Stimulated activated CD4-positive, alpha-beta T cell treated with anti-CD3 and anti-CD28 coated beads, Interleukin-2, amount 100 ng/mL, for 4 hours (primary cell): ENCODE results near the gene CASP4.
"Not testable (repeated sequence)": the region's sequence is repeated elsewhere in the genome, so short reads cannot be mapped to it uniquely, and the experiment has no call there.

Experiments used
- DNase-seq: peaks from one replicate; pipeline ENCODE4 v3.0.0-alpha.2; 2020; ENCODE audit warnings: low read depth

Gene CASP4

DNA sequence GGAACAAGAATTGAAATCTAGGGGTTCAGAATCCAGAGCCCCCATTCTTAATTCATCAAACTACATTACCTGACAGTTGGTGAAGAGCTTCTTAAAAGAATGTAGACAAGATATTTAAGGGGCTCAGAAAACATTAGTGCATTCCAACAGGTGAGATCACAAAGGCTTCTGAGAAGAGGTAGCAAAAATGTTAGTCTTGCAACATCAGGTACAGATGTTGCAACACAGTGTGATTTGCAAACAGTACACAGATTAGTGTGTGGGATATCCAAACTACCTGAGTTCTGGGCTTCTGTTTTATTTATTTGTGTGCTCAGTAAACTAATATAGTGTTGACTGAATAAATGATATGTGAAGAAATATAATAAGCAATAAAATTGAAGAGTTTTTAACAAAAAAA is 11.8 kb downstream of the CASP4 start:
- DNase-seq, result no peak

DNA sequence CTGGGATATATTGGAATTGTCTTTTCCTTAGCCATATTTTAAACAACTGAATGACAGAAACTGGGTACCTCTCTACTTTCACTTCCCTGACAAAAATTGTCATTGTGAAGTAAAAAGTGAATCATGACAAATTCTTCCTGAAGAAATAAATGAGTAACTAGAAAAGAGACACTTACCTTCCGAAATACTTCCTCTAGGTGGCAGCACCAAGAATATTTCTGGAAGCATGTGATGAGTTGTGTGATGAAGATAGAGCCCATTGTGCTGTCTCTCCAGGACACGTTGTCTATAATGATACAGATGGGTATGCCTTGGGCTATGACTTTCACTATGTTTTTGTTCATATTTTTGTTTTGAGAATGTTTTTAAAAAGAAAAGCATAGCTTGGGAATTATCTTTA is 21.5 kb downstream of the CASP4 start:
- DNase-seq, result peak; percentile 22

DNA sequence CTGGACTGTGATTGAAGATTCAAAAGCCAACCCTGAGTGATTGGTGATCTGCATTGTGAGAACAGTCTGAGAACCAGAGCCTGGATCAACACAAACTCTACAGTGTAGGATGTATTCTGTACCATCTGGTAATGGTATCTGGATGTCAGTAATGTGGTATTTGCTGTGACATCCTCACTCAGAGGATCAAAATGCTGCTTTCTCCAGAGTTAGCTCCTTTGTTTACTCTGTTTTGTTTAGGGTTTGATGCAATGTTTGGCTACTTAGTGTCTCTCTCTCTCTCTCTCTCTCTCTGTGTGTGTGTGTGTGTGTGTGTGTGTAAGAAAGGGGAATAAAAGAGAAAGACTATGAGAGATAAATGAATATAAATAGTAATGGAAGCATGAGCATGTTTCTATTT is 24.3 kb downstream of the CASP4 start:
- DNase-seq, result no peak

DNA sequence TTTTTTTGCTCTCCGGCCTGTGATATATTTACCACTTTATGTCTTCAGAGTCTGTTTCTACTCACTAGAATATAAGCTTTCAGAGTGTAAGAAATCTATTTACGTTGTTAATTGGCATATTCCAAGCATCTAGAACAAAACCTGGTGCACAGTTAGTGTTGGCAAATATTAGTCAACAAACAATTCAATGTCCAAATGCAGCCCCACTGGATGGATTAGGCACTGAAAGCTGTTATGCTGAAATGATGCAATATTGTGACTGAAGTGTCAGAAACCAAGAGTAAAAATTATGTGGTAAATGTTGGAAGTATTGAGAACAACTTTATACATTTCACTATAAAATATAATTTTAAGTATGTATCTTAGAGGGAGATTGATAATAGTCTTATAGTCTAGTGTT is 24.8 kb downstream of the CASP4 start:
- DNase-seq, result no peak

DNA sequence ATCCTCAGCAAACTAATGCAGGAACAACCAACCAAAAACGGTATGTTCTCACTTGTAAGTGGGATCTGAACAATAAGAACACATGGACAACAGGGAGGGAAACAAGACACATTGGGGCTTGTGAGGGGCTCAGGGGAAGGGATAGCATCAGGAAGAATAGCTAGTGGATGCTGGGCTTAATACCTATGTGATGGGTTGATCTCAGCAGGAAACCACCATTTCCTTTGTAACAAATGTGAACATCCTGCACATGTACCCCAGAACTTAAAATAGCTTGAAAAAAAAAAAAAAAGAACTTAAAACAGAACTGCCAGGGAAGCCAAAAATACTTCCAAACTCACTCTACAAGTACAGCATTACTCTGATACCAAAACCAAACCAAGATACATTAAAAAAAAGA is 33.8 kb downstream of the CASP4 start:
- DNase-seq, result no peak

DNA sequence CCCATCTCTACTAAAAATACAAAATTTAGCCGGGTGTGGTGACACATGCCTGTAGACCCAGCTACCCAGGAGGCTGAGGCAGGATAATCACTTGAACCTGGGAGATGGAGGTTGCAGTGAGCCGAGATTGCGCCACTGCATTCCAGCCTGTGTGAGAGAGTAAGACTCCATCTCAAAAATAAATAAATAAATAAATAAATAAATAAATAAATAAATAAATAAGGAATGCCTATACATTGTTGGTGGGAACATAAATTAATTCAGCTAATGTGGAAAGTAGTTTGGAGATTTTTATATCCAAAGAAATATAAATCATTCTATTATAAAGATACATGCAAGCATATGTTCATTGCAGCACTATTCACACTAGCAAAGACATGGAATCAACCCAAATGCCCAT is 34.3 kb downstream of the CASP4 start:
- DNase-seq, result not testable (repeated sequence)

DNA sequence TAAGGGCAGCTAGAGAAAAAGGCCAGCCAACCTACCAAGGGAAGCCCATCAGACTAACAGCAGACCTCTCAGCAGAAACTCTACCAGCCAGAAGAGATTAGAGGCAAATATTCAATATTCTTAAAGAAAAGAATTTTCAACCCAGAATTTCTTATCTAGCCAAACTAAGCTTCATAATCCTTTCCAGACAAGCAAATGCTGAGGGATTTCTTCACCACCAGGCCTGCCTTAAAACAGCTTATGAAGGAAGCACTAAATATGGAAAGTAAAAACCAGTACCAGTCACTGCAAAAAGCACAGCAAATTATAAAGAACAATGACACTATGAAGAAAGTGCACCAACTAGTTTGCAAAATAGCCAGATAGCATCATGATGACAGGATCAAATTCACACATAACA is 39.6 kb downstream of the CASP4 start:
- DNase-seq, result no peak

DNA sequence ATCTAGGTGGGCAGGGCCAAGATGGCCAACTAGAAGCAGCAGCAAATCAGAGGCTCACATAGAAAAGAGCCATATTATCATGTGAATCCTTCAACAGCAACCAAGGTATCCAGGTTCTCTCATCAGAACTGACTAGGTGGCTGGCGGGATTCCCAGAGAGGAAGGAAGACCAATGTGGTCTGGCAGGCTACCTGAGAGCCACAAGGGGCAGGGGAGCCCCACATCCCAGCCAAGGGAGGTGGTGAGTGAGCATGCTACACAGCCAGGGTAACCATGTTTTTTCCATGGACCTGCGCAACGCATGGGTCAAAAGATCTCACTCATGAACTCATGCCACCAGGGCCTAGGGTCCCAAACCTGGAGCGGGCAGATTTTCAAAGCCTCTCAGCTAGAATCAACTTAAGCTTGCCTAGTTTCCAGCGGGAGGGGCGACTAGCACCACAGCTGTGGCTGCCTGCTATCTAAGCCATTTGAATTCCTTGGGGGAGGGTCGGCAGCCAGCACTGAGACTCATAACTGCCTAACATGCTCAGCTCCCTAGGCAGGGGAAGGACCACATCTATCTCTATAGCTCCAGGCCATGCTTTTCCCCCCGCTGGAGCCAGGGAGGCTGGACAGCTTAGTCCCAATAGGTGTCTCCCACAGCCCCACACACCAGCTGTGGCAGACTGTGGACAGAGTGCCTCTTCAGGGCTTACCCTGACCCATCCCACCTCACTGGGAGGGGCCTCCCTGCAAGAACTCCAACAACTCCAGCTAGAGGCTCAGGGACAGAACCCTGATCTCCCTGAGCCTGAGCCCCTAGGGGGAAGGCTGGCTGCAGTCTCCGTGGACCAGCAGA is 41.4 kb downstream of the CASP4 start:
- DNase-seq, result no peak

DNA sequence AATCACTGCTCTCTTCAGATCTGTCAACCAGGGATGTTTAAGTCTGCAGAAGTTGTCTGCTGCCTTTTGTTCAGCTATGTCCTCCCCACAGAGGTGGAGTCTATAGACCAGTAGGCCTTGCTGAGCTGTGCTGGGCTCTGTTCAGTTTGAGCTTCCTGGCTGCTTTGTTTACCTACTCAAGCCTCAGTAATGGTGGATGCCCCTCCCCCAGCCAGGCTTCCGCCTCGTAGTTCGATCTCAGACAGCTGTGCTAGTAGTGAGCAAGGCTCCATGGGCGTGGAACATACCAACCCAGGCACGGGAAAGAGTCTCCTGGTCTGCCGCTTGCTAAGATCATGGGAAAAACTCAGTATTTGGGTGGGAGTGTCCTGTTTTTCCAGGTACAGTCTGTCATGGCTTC is 42.5 kb downstream of the CASP4 start:
- no peak for DNase-seq

DNA sequence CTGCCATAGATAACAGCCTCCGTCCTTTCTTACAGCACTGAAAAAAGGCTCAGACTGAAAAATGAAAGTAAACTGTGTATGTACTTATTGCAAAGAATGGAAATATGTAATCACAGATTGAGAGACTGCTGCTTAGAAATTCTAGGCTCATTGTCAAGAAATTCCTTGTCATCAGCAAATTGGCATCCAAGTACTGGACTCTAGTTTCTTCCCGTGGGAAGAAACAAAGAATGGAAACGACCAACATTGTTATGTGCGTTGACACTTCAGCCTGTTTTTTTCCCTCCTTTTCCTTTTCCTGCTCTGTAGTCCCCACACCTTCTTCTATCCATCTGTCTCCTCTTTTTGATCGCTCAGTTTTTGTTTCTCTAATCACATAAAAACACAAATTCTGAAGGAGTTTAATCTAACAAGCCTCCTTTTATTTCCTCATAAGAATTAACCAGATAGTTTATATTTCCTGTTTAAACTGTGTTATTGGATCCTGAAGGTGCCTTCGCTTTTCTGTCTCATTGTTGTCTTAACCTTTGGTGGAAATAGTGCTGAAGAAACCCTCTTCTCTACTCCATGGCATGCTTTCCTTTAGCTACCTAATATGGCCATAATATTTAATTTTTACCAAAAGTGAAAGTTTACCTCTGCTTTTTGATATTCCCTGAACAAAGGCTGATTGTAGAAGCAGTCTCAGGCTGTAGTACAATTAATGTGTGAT is 50.1 kb downstream of the CASP4 start:
- DNase-seq, result no peak

DNA sequence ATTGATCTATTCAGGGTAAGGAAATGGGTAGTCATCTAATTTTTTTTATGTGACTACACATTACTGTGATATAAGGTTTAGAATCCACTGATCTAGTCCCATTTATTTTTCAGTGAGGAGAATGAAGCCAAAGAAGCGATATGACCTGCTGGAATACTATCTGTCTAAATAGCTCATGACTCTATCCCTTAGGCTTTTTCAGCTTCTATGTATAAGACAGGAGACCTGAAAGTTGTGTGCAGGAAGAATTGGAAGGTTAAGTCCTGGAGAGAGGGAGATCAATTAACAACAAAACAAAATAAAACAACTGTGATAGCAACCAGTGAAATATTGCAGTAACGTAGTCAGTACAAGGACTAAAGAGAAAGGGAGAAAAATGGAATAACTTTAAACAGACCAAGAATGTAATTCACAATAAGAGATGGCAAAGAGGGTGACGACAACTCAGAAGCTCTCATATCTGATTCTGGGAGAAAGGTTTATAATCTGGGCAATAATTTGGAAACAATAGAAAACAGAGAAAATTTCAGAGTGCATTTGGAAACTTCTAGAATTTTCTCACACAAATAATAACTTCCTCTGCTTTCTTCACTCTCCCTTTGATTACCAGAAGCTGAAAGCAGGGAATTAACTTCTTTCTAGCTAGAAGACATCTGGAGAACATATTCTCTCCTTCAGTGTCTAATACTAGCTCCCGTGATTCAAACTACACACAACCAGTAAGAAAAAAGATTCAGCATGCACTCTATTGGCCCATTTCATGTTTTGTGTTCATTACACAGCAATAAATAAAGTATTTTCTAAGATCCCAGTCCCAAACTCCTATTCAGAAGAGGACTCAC is 50.9 kb downstream of the CASP4 start:
- DNase-seq, result no peak

DNA sequence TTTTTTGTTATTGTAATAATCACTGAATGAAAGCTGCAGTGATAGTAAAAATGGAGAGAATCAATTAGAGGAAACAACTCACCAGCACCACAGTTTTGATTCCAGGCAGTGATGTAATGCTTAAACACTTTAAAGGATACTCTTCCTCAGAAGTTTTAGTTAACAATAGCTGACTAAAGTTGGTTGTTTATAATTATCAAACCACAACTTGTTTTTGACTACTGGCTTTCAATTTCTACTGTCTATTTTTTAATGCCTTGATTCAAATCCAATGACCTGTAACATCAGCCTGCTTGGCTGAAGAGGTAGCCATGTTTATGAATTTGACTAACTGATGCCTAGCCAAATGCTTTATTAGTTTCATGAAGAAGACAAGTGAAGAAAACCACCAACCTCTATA is 51.9 kb downstream of the CASP4 start:
- no peak for DNase-seq

DNA sequence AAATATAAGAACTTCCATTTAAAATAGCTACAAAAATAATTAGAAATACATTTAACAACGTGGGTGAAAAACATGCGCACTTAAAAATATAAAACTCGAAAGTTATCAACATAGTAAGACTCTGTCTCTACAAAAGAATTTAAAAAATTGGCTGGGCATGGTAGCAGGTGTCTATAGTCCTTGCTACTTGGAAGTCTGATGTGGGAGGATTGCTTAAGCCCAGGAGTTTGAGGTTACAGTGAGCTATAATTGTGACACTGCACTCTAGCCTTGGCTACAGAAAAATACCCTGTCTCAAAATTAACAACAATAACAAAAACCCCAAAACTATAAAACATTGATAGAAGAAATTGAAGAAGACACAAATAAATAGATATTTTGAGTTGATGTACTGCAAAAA is 56.3 kb downstream of the CASP4 start:
- no peak for DNase-seq

DNA sequence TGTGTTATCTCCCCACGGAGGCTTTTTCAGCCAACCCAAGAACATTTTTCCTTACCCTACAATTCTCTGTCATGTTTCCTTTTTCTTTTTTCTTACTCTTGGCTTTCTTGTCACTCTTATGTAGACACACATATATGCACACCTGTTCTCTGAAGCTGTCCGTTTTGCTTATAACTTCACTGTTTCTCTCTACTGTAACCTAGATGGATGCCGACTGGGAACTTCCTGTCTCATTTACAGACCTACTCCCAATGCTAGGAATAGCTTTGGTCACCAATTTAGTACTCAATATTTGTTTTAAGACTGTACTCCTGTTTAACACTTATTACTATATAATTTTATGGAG is 60.2 kb downstream of the CASP4 start:
- no peak for DNase-seq

DNA sequence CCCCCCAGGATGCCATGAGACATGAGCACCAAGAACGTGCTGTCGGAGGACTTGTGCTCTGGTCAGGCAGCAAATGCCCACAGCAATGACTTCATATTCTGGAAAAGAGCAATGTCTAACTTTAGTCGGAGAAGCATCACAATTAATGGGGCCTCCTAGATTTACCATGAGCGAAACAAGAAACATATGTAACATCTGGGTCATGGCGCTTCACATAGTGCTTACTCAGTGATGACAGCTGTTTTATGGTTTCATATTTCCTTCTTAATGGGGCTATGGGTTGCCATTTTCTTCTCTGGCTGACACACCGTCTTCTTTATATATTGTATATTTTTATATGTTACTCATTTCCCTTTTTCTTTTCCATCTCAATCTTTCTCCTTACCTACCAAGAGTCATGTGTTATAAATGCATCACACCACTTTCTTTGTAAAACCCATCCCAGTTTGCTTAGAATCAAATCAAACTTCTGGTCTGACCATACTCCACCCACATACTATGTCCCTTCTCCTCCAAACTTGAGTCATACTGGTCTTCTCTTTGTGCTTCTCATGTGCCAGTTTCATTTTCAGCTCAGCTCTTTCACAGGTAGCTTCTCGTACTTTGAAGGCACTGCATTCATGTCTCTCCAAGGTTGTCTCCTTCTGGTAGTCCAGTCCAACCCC is 60.7 kb downstream of the CASP4 start:
- DNase-seq, result no peak

DNA sequence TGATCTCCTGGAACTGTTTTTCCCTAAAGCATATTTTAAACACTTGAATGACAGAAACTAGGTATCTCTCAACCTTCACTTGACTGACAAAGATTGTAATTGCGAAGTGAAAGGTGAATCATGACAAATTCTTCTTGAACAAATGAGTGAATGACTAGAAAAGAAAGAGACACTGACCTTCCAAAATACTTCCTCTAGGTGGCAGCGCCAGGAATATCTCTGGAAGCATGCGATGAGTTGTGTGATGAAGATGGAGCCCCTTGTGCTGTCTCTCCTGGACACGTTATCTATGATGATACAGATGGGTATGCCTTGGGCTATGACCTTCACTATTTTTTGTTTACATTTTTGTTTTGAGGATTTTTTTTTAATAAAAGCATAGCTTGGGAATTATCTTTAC is 63.1 kb downstream of the CASP4 start:
- no peak for DNase-seq

DNA sequence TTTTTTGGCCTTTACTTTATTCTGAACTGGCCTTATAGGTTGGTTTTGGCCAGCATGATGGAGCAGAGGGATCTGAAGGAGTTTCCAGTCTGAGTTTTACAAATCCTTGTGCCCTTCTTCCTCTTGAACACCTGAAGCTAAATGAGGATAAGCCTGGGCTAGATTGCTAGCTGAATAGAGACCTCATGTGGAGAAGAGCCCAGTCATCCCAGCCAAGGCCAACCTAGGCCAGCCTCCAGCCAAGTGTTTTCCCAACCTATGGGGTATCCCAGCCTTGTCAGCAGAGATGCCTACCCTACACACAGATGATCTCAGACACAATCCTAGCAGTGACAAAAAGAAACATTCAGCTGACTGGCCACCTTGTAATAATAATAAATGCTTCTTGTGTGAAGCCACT is 69.1 kb downstream of the CASP4 start:
- DNase-seq, result no peak

DNA sequence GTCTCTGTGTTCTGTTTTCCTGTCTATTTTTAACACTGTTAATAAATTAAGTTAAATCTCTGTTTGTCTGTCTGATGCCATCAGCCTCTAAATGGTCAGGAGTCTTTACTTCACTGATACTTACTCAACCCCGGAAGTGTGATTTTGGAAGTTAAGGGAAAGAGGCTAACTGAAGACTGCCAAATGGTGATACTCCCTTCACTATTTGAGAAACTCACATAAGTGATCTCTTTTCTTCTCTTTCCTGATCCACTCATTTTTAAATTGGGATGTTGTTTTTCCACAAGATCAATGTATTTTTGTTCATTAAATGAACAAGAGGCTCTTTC is 69.7 kb downstream of the CASP4 start:
- no peak for DNase-seq

DNA sequence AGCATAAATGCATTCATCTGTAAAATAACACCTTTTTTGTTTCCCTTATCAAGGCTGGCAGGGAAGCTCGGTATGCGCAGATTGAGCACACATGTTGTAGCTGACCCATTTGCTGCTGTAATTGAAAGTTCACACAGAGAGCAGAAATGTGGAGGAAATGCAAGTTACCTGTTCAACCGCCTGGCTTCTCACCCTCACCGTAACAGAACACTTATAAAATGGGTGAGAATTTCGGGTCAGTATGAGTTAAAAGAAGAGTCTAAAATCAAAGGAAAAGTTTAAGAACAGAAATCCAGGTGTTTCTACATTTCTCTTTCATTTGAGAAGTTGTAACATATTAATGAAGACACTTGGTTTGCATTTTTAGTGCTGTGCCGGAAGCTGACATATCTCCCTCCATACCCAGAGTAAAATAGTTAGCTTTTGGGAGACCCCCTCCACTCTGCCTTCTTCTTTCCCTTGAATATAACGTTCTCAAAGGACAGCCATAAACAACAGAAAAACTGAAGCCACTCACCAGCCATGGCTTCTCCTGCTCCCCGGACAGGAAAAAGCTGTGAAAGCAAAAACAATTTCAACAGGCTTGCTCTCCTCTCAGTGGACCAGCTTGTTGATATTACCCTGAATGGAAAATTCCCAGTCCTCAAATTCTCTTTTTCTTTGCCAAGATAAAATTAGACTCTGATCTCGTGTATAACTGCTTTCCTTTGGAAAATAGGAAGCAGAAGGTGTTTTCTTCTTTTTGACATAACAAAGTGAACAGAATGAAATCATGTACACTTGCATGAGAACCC is 70.3 kb downstream of the CASP4 start, which contains the start of gene CASP12:
CASP12 (minus strand) TSS at position 570 of the 794 bp plus-strand sequence.
- DNase-seq, result no peak

DNA sequence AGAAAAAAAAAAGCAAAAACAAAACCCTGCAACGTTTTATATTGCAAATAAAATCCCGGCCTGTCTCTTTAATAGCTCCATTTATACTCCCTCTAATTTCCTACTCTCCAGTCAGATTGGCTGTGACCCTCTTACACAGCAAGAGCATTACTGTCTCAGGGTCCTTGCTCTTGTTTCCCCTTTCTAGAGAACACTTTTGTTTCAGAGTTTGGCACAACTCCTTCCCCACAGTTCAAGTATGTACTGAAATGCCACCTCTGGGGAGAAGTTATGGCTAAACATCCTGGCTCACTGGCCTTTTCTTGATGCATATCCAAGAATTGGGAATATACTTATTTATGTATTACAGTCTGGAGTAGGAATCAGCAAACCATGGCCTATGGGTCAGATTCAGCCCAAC is 72.7 kb downstream of the CASP4 start:
- no peak for DNase-seq

DNA sequence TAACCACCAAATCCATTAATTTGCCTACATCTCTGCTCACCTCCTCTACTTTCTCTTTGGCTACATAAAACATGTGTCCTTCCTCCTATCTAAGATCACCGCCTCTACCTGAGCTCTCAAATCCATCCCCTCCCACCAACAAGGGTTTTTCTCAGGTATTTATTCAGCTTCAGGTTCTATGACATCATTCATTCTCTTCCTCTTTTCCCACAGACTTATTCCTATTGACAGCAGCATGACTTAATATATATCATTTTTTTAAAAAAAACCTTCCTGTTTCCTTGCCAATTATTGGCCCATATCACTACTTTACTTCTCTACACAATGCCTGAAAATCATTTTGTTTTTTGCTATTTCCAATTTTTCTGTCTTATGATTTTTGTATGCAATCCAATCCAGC is 74.5 kb downstream of the CASP4 start:
- DNase-seq, result no peak
